GM12873 (cell line): ENCODE results near the gene DNAAF1.

Source experiments
- CTCF ChIP-seq: IDR thresholded peaks from 2 replicates; pipeline ENCODE4 v1.5.1; 2012; ENCODE audit warnings: low read depth, mild to moderate bottlenecking, moderate library complexity, low read length, control low read depth; ENCODE audit not compliant: insufficient read depth; ENCODE audit errors: missing control alignments

DNAAF1 gene

GRCh38 chr16:84132527-84133285 is 12.4 kb upstream of the DNAAF1 start:
- TF ChIP-seq CTCF, result no peak

DNA sequence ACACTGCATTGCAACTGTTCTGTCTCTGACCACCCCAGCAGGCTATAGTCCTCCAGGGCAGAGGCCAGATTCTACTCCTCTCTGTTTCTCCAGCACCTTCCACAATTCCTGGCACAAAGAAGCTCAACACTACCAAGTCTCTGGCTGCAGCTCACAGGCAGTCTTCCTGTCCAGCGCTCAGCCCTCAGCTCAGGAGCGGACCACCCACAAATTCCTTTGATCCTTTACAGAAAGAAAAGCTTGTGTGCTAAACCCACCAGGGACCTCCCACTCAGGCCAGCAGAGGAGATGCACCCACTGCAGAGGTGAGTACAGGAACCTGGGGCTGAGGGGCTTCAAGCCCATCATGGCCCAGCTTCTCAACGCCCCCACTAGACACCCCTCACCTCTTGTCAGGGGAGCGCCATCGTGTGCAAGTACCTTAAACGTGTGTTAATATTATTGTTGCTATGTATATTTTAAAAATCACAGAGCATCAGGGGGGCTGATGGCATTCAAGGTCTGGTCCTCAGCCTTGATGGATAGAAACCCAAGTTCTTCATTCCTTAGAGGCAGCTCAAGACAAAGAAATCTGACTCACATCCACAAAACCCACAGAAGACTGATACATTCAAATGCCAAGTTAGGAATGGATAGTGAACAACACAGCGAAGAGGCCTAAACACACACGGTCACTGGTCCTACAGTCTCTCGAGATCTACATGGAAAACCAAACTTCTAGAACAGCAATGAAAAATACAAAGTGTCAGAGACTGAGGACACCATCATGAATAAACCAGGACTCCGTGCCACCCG is 8.6 kb upstream of the DNAAF1 start:
- no peak for TF ChIP-seq CTCF

DNA sequence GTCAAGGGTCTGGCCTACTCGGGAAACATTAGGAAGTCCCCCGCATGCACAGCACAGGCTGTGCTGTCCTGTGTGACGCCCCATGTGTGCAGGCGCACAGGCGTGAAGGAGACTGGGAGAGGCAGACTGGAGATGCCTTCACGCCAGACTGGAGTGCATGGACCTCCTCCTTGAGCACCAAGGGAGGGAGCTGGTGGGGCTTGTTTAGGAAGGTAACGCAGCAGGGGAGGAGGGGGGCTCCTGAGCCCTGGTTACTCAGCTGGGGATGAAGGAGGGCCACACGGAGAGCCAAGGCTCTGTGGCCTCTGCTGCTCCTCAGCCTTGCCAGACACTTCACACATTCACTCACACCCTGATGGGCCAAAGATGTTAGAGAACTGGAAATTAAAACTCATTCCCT is 7.8 kb upstream of the DNAAF1 start:
- TF ChIP-seq CTCF, result no peak

DNA sequence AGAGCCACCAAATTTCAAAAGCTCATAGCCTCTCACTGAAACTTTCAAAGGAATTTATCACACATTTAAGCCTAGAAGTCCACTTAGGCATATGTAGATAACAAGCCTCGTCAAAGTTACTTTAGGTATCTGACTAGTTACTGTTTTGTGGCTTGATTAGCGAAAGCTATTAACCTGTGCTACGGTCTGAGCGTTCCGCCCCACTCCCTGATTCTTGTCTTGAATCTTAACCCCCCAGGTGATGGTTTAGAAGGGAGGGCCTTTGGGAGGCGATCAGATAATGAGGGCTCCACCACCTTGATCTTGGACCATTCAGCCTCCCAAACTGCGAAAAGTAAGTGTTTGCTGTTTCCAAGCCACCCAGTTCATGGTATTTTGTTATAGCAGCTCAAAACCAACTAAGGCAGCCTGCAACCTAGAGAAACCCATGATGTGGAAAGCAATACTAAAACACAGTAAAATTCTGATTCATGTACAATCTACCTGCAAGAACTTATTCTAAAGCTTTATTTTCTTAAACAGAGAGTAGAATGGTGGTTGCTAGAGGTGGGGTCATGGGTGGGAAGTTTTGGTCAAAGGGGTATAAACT is 7.2 kb upstream of the DNAAF1 start:
- no peak for TF ChIP-seq CTCF

DNA sequence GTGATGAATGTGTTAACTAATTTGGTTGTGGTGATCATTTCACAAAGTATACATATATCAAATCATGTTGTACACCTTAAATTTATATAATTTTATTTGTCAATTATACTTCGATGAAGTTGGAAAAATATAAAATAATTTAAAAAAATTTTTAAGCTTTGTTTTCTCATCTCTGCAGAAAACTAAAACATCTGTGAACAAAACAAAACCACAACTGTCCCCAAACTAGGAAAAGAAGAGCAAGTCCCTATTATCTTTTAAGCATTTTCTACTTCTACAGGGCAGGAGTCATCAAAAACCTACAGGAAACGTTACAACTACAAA is 6.6 kb upstream of the DNAAF1 start:
- no peak for TF ChIP-seq CTCF

DNA sequence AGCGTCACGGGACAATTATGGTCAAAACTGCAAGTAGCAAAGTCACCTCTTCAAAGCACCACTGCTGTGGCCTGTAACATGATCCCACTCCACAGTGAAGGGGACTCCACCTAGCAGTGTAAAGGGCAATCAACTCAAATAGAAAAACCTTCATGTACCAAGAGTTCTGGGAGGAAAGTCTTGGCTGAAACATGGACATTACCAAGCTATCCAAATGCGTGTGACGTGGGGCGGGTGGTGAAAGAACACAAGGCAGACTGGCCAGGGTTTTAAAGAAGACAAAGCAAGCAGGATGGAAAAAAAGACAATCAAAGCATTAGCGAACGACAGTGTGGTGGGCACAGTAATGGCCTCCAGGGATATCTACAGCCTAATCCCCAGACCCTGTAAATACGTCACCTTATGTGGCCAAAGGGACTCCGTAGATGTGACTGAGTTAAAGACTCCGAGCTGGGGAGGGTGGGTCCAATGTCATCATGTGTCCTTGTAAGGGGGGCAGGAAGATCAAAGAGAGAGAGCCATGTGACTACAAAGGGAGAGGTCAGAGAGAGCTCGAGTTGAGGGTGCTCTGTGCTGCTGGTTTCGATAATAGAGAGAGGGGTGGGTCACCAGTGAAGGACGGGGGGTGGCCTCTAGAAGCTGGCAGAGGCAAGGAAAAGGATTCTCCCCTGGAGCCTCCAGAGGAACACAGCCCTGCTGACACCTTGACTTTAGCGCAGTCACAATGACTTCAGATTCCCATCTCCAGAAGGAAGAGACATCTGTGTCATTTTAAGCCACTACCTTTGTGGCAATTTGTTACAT is 6.1 kb upstream of the DNAAF1 start:
- no peak for TF ChIP-seq CTCF
